GM12801 (cell line): ENCODE results near the gene NR1D2.

Experiments used
- CTCF ChIP-seq: IDR thresholded peaks from one replicate; pipeline ENCODE4 v1.5.1; 2011; ENCODE audit warnings: control low read depth; ENCODE audit not compliant: insufficient read length; ENCODE audit errors: extremely low read depth

NR1D2 gene

GRCh38 chr3:23971684-23972083 lies 26.6 kb downstream of the NR1D2 start:
- TF ChIP-seq CTCF = no peak

DNA sequence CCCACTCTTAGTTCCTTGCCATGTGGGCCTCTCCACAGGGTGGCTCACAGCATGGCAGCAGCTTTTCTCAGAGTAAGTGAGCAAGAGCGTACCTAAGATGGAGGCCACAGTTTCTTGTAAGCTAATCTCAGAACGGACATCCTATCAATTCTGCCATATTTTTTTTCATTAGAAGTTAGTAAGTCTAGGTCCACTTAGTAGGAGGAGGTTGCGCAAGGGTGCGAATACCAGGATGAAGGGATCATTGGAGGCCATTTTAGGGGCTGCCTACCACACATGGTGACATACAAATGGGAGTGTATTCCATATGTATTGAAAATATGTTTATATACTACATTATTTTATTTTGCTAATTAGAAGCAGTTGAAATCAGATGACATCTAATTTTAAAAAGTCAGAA lies 31.5 kb downstream of the NR1D2 start:
- no peak for TF ChIP-seq CTCF

GRCh38 chr3:23979569-23979968 lies 34.5 kb downstream of the NR1D2 start:
- TF ChIP-seq CTCF = no peak

GRCh38 chr3:23981136-23981535 lies 36.0 kb downstream of the NR1D2 start:
- TF ChIP-seq CTCF = no peak

DNA sequence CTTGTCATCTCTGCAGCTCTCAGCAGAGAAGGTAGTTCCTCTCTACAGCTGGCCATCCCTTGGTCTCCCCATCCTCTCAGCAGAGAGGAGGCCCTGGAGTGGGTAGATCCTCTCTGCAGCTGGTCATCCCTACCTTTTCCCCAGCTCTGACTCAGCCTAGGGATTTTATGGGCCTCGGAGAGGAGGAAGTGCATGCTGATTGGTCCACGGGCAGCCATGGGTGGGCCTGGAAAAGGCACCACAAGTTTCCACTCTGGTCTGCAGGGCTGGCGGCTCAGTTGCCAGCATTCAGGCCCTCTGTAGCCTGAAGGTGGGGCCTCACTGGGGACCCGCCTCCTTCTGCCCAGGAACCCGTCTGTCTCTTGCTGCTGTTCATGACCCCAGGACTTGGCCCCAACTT lies 36.9 kb downstream of the NR1D2 start:
- no peak for TF ChIP-seq CTCF

DNA sequence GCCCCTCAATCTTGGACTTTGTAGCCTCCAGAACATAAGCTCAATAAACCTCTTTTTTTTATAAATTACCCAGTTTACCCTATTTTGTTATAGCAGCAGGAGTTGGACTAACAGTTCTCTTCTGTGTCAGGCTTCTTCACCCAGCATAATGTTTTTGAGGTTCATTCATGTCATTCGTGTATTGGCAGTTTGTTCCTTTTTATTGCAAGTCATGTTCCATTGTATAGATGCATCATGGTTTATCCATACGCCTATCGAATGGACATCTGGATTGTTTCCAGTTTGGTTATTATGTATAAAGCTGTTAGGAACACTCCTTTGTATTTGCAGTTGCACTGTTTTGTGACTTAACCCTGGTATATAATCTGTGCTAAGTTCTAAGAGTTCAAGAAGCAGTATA lies 39.8 kb downstream of the NR1D2 start:
- TF ChIP-seq CTCF = no peak

DNA sequence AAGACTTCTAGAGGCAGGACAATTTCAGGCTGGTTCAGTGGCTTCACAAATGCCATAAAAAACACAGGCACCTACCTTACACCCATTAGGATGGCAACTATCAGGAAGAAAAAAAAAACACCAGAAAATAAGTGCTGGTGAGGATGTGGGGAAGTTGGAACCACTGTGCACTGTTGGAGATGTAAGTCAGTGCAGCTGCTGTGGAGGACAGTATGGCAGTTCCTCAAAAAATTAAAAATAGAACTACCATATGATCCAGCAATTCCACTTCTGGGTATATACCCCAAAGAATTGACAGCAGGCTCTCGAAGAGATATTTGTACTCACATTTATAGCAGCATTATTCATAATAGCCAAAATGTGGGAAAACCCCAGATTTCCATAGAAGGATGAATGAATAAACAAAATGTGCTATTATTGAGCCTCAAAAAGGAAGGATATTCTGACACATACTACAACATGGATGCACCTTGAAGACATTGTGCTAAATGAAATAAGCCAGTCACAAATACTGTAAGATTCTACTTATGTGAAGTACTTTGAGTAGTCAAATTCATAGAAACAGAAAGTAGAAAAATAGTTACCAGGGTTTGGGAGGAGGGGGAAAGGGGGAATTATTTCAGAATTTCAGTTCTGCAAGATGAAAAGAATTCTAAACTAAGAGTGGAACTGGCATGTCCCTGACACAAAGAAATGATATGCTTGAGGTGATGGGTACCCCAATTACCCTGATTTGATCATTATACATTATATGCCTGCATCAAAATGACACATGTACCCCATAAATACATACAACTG lies 40.9 kb downstream of the NR1D2 start:
- no peak for TF ChIP-seq CTCF
